NCI-H2227 treated with DMSO at 0.1 percent for 48 hours (cell line): Measurements from ENCODE around the gene ASCC1.
"Not testable (repeated sequence)": the region's sequence is repeated elsewhere in the genome, so short reads cannot be mapped to it uniquely, and the experiment has no call there.

Experiments used
- DNase-seq: peaks from one replicate; lab custom pipeline; 2025; lab: John Stamatoyannopoulos, UW

The ASCC1 gene

DNA sequence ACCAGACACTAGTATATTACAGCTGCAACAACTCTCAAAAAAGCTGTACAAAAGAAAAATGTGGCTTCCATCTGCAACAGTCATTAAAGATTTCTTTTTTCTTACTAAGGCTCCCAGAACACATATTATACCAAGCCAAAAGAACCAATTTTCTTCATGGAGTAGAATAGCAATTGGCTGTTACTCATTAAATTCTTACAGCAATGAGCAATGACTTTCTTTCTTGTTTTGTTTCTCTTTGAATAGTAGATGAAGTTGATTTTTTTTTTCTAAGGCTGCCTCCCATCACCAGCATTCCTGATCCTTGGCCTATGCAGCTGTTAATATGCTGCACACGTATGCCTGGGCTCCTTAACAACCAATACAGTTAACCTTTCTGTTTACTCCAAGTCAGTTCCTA lies 91.1 kb downstream of the ASCC1 start:
- DNase-seq = peak; percentile 42

DNA sequence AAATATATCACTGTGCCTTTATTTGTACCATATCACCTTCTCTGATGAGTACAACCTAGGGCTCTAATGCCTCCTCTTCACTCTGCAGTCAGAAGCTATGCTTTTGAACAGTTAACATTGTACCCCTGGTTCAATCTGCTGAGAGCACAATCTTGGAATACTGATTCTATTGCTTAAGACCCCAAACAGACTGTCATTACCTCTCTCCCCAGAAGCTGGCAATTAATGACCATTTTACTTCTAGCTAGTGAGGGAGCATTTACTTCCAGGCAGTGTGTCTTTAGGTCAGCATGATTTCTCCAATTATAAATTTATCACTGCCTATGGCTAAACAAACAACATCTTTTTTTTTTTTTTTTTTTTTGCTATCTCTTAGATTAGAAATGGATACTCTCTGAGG lies 91.7 kb downstream of the ASCC1 start:
- peak; percentile 13 for DNase-seq

DNA sequence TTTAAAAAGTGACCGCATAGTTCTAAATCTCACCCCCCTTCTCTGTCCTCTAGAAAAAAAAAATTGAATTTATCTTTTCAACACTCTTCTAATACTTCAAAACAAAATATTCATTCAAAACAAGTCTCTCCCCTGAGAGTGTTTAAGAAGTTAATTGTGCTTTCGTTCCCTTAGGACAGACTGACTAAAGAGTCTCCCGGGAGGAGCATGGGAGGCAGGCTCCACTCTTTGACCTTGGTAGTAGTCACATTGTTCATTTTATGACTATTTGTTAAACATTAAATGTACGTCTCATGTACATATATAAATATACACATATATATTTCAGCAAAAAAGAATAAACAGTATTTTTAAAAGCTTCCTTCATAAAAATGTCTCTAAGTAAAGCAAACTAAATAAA lies 92.5 kb downstream of the ASCC1 start:
- no peak for DNase-seq

DNA sequence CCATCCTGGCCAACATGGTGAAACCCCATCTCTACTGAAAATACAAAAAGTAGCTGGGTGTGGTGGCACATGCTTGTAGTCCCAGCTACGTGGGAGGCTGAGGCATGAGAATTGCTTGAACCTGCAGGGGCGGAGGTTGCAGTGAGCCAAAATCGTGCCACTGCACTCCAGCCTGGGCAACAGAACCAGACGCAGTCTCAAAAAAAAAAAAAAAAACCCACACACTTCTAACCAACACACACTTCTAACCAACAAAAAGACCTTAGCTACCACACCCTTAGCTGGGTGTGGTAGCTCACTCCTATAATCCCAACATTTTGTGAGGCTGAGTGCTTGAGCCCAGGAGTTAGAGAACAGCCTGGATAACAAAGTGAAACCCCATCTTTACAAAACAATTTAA lies 93.9 kb downstream of the ASCC1 start:
- DNase-seq = no peak

DNA sequence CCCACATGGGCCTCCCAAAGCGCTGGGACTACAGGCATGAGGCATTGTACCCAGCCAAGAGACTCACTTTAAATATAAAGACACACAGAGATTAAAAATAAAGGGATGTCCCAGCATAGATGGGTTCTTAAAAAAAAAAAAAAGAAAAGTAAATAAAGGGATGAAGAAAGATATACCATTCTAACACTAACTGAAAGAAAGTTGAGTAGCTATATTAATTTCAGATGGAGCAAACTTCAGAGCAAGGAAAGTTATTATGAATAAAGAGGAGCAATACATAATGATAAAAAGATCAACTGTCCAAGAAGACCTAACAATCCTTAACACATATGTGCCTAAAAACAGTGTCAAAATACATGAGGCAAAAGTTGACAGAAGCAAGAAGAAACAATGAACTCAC lies 94.7 kb downstream of the ASCC1 start:
- no peak for DNase-seq

DNA sequence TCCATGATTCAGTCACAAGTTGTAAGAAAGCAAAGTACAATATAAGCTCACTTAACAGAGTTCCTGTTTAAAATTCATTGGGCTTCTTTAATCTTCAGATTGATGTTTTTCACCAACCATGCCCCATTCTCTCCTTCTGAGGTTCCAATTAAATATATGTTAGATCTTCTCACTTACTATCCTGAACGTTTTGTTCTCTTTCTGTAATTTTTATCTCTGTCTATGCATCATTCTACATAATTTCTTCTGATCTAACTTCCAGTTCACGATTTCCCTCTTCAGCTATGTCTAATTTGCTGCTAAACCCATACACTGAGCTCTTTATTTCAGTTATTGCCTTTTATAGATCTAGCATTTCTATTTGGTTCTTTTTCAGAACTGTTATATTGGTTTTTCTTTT lies 99.7 kb downstream of the ASCC1 start:
- DNase-seq = no peak

DNA sequence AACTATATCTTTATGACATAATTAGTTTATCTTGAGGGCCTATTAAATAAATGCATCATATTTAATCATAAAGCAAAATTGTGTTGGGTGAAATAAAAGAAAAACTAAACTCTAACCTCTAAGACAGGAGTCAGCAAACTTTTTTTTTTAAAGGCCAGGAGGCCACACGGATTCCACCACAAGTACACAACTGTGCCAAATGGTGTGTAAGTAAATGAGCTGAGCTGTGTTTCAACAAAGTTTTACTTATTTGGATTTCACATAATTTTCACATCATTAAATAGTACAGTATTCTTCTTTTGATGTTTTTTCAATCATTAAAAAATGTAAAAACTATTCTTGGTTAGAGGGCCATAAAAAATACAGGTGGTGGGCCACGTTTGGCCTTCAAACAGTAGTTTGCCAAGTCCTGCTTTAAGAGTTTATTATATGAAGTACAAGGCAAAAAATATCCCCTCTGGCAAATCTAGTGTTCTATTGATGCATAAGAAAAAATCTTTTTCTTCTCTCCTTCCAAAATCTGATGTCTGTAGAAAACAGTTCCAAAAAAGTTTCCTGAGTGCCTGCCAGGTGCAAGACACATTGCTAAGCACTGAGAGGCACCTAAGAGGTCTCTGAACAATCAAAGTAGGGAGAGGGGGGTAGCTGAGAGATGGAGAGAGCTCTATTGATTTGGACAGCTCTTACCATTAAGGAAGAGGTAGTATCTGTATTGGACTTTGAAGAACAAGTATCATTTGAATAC lies 101.2 kb downstream of the ASCC1 start:
- DNase-seq = no peak

DNA sequence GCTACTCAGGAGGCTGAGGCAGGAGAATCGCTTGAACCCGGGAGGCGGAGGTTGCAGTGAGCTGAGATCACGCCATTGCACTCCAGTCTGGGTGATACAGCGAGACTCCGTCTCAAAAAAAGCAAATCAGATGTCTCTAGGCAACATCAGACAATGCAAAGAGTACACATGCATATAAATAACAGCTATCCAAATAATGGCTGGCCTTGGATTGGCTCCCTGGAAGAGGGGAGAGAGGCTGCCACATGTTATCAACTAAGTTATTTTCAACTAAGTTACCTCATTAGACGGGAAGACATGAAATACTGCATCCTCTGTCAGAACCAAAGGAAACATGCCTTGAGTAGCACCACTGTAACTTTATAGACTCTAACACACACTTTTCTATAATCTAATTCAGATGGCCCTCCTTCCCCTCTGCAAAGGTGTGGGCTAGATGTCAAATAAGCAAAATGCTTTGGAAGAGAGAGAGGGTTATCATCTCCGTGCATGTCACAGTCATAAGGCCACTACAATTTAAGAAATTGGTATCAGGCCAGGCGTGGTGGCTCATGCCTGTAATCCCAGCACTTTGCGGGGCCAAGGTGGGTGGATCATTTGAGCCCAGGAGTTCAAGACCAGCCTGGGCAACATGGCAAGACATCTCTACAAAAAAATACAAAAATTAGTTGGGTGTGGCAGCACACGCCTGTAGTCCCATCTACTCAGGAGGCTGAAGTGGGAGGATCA lies 105.2 kb downstream of the ASCC1 start:
- DNase-seq = no peak

DNA sequence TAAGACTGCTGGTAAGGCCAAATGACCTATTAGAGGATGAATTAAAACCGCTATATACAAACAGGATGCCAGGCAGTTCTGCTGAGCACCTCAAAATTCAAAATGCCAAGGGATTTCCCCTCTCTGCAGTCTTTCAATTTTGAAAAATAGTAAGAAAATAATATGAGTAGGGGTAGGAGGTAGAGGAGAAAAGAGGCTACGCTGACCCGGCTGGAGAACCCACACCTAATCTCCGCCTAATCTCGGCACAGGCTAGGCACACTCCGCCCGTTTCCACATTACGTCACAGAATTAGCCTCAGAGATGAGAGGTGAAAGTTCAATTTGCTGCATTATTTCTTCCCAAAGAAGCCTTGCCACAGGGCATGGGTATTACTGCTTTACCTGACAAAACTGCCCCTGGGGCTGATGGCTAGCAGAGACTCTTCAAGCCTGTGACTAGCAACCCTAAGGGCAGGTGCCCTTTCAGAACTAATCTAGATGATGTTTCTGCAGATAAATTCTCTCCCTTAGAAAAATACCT lies 106.4 kb downstream of the ASCC1 start:
- no peak for DNase-seq

DNA sequence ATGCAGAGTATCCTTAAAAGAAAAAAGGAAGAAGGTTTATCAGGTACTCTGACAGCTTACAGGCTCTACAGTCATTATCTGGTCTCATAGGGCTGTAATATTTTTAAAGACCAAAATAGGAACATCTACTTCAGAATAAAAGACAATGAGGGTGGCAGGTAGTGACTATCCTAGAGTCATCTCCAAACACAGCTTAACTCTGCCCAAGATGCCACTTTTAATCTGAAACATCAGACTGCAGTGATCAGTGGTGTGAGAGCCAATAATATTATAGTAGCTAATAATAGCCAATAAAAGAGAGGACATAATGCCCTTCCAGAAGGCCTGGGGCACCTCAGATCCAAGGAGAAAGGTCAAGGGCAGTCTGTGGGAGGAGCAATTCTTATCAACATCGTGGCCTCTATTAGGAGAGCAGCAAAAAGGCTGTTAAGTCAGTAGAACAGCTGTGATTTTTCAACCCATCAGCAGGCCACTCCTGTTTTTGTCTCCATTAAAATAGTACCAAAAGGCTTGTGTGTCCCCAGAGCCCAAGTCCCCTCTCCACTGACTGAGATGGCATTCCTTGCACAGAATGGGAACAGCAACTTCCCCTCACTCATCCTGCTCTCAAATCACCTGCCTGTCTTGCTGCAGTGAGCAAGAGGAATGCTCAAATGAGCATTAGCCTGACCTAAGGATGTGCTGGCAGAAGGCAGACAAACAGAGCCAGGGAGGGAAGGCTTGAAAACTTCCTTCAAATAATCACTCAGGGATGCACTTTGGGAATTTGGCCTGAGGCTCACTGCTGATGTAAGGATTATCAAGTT lies 107.0 kb downstream of the ASCC1 start:
- peak; percentile 21 for DNase-seq

DNA sequence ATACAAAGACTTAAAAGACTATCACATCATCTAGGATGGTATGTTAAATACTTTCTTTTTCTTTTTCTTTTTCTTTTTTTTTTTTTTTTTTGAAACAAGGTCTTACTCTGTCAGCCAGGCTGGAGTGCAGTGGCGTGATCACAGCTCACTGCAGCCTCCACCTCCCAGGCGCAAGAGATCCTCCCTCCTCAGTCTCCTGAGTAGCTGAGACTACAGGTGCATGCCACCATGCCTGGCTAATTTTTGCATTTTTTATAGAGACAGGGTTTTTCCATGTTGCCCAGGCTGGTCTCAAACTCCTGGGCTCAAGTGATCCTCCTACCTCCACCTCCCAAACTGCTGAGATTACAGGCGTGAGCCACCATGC lies 108.1 kb downstream of the ASCC1 start:
- not testable (repeated sequence) for DNase-seq

DNA sequence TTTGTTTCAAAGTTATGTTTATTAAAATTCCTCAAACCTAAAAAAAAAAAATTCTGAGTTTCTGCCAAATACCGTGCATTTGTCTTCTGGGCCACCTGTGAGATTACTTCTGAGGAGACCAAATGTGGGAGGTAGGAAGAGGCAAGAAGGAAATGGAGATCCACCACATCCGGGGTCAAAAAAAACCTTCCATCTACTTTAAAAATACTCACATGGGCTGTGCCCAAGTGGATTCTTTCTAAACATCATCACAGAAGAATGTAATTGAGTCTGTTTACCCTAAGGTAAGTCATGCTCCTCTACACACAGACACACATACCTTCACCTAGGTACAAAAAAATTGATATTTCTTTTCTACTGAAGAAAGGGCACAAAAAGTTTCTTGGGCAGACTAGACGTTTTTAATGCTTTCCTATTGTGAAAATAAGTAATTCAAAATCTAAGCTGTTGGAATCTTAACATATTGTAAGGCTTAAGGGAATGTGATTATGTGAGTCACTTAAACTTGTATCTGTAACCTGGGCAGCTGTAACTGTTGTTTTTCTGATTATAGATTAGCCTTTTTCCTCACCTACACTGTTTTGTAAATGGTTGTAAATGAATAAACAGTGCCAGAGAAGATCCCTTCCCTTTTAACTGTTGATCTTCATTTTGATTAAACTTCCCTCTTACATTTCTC lies 108.6 kb downstream of the ASCC1 start:
- no peak for DNase-seq

DNA sequence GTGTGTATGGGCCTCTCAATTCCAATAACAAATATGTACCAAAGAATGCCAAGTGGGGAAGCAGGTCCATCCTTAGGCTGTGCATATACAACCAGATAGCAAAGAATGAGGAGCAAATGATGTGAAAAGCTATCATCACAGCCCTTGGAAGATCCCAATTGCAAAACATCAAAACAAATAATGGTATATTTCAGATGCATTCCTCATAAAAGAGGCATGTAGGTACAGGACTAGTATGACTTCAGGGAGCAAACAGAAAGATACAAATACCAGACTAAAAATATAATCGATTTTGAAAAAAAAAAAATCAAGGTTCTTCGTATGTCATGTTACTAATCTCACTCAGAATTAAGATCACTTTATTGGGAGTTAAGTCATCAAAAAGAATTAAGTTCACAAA lies 109.2 kb downstream of the ASCC1 start:
- no peak for DNase-seq

DNA sequence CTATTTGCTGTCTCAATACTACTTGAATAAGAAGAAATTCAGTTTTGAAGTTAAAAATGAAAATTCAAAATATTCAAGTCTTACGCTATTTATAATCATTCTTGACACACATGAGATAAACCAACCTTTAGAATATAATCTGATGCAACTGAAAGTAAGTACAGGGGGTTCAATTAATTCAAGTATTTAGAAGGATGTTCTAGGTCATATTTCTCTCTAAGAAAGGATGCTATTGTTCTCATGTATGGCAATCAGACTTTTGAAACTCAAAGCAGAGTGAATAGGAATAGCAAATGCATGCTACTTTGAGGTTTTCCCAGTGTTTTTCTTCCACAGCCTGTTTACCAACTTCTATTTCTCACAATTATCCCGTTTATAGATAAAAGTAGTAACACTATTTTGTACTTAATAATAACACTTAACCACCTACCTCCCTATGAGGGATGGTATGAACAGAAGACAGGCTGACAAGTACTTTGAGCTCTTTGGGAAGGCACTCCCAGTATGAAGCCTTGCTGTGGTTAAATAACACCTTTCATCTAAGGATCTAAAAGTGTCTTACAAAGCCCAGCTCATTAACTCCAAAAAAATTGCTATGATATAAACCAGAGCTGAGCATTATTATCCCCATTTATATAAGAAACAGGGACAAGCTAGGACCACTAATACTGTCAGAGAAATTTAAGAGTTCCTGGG lies 109.8 kb downstream of the ASCC1 start:
- DNase-seq = no peak

DNA sequence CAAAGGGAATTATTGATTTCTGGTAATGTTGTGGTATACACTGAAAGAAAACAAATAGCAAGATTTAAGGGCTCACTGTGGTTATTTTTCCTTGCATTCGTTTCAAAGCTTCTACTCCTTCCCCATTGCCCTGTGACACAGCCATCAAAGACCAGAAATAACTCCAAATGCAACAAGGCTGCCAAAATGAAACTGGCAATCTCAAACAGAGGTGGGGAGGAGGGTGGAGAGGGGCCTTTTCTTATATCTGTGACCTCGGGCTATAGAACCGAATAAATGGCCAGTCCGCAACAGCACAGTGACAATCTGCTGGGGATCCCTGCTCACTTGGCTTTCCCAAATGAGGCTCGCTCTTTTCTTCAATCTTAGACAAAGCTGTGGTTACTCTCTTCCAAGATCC lies 110.4 kb downstream of the ASCC1 start:
- DNase-seq = no peak

DNA sequence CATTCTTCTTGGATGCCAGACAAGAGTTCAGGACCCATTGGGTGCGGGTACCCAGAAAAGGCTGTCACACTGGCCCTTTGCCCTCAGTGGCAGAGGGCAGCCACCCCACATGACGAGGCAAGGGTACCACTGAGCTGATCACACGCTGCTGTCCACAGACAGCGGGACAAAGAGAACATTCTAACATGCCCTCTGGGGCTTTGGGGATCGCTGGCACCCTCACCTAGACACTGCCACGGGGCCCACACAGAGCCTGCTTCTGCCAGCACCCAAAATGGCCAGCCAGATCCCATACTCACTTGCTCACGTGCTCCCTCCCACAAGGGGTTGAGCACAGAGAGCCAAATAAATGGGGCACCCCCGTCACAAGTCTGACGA lies 111.0 kb downstream of the ASCC1 start:
- no peak for DNase-seq

DNA sequence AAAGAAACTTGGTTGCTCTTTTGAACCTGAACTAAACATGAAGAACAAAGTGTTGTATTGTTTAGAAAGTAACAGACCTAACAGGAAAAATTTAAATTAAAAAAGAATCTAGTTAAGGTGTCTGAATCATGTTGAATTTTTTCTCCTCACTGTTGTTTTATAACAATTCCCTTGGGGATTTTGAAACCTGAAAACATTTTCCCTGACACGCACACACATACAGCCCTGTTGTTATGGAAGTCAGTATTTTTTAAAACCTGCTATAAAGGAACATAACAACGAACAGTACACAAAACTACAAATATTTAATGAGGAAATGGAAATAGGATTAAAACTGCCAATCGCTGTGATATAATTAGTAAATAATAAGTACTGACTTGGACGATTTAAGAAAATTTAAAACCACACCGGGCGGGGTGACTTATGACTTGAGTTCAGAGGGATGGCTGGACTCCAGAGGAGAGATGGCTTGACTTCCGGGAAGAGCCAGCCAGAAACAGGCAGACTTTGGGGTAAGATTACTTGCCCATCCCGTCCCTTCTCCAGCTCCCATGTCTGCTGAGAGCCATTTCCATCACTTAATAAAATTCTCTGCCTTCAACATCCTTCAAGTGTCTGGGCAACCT lies 111.5 kb downstream of the ASCC1 start:
- no peak for DNase-seq

DNA sequence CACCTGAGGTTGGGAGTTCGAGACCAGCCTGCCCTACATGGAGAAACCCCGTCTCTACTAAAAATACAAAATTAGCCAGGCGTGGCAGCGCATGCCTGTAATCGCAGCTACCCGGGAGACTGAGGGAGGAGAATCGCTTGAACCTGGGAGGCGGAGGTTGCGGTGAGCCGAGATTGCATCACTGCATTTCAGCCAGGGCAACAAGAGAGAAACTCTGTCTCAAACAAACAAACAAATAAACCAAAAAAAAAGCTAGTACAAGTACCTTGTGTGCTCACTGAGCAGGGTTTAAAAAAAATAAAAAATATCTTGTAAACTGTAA lies 116.5 kb downstream of the ASCC1 start:
- DNase-seq = no peak

DNA sequence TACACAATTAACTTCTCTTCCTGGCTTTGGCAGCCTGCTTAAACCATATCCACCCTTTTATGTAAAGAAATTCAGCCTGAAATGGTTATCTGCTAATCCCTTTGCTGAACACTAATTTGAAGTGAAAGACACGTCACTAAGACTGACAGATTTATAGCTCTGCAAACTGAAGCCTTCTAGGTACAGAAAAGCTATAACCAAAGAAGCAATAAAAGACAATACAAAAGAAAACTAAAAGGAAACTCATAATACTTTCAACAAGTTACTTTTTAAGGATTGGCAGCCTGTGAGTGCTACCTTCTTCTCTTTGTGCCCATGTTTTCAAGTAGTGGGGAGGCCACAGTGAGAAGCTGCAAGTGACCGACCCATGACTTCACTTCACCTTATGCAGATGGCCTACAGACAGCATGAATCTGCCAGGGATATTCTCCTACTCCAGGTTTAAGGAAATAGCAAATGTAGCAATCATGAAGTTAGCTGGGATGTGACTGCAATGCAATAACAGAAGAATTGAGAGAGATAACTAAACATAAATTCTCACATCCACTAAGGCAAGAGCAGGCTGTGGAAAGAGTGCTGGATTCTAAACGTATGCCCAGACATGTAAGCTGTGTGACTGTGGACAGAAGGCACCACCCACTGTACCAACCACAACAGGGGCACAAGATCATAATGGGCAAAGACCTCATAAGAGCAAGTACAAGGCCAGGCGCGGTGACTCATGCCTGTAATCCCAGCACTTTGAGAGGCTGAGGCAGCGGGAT lies 117.1 kb downstream of the ASCC1 start:
- DNase-seq = no peak

DNA sequence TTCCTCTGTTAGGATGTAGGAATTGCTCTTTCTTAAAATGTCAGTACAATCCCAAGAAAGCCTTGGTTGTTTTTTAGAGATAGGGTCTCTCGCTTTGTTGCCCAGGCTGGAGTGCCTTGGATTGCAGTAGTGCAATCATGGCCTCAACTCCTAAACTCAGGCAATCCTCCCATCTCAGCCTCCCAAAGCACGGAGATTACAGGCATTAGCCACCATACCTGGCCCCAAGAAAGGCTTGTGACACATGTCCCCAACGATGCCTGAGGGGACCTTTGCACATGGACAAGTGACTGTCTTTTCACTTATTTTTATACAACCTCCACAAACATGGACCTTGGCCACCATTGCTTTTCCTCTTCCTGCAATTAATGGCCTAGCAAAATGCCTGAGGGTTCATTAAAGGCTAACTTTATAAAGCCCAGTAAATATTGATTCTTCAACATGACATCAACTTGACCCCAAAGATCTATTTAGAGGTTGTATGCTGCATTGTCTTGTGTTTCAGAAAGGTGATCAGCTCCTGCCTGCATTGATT lies 117.7 kb downstream of the ASCC1 start:
- DNase-seq = no peak
